NB4 (cell line): ENCODE data around the gene CTXN1.

ENCODE experiments used
- POLR2A ChIP-seq: IDR thresholded peaks from 2 replicates; pipeline ENCODE4 v1.6.1; 2011; ENCODE audit warnings: mild to moderate bottlenecking; ENCODE audit not compliant: insufficient read length; ENCODE audit errors: extremely low read depth
- TF ChIP-seq, protein P1 (sequence below): IDR thresholded peaks from one replicate; pipeline ENCODE4 v1.5.1; 2012; ENCODE audit warnings: low read depth, low read length

DNA sequence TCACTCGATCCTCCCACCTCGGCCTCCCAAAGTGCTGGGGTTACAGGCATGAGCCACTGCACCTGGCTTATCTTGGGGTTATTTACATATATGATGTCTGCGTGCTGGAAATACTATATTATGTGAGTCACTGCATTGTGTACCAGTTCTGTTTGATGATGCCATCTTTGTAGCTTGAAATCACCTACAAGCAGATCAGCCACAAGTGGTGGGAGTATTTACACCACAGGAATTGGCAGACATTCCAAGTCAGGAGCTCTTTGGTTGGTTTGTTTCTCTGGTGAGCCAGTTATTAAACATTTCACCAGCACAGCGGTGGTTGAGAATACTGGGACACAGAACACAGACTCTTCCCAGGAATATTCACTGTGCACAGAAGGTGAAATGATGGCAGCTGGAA is 22.0 kb upstream of the CTXN1 start:
- no peak for TF ChIP-seq POLR2A
- TF ChIP-seq, protein P1, sequence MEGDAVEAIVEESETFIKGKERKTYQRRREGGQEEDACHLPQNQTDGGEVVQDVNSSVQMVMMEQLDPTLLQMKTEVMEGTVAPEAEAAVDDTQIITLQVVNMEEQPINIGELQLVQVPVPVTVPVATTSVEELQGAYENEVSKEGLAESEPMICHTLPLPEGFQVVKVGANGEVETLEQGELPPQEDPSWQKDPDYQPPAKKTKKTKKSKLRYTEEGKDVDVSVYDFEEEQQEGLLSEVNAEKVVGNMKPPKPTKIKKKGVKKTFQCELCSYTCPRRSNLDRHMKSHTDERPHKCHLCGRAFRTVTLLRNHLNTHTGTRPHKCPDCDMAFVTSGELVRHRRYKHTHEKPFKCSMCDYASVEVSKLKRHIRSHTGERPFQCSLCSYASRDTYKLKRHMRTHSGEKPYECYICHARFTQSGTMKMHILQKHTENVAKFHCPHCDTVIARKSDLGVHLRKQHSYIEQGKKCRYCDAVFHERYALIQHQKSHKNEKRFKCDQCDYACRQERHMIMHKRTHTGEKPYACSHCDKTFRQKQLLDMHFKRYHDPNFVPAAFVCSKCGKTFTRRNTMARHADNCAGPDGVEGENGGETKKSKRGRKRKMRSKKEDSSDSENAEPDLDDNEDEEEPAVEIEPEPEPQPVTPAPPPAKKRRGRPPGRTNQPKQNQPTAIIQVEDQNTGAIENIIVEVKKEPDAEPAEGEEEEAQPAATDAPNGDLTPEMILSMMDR = no peak
